Middle frontal gyrus (tissue), 1 donor: Measurements from ENCODE around the gene PBX3.

Experiments used
- DNase-seq: peaks from one replicate; pipeline ENCODE4 v3.0.0-alpha.2; 2015; ENCODE audit warnings: low spot score; ENCODE audit errors: extremely low spot score

PBX3 gene

DNA sequence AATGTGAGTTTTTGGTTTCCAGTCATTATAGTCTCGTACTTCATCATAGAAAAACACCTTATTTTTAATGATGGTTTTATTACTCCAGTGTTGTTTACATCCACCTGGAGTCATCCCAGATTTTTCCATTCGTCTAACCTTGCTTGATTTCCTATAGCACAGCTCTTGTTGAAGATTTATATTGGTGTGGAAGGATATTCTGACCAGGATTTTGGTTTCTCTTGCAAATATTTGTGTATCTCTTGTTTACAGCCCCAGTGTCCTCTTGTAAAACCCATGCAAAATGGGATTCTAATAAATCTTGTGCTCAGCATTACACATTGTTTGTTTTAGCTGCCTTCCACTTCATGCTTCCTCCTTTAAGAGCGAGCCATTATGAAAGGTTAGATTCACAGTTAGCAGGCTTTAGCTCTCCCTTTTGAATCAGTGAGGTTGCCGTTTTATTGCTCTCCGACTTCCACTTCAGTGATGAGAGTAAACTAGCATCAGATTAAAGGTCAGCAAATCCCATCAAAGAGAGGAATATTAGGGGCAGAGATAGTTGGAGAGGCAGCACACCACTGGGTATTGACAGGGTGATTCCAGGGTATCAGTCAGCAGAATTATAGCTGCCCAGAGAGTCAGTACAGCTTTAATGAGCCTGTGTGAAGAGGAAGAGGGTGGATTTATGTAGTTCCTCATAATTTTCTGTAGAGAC, 157.1 kb downstream of the PBX3 start:
- DNase-seq: no peak

DNA sequence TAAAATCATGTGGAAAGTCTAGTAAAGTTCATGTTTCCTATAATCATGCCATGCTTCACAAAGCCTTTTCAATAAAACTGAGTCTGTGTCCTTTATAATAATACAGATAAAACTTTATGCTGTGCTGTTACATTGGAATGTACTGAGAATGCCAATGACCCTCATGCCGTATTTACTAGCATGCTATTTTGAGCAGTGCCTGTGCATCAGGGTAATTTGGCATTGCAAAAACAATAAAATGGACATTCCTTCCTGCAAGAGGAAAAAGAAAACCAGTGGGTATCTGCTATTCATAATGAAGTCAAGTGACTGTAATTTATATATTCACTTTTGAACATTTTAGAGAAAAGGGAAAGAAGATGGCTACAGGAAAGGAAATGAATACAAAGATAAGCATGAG, 159.0 kb downstream of the PBX3 start:
- no peak for DNase-seq

DNA sequence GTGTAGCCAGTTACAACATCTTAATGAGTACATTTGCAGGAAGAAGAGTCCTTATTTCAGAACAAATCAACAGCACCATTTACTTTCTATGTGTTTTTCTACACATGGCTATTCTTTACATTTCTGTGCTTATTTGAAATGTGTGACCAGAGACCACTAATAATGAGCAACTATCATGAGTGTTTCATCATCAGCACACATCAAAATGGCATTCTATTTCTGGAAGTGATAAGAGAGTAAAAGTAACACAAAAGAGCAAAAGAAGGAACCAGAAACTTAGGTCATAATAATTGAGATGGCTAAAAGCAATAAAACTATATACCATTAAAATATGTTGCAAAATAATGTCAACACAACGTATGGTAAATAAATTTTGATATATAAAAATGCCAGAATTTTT, 159.7 kb downstream of the PBX3 start:
- DNase-seq: no peak

DNA sequence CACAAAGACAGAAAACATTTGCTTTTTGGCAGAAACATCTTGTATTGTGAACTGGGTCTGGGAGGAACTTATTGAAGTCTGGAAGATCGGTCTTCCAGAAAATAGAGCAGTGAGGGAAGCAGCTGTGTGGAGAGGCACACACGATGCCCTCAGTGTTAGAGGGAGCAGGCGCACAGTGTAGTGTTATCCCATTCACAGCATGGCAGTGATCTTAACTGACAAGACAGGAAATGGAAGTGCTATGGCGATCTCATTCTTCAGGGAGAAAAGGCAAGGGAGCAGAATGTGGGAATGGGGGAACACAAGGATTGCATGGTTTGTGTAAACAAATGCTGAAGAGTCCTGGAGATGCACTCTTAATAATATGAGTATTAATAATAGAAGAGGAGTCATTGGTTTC, 161.0 kb downstream of the PBX3 start:
- no peak for DNase-seq

DNA sequence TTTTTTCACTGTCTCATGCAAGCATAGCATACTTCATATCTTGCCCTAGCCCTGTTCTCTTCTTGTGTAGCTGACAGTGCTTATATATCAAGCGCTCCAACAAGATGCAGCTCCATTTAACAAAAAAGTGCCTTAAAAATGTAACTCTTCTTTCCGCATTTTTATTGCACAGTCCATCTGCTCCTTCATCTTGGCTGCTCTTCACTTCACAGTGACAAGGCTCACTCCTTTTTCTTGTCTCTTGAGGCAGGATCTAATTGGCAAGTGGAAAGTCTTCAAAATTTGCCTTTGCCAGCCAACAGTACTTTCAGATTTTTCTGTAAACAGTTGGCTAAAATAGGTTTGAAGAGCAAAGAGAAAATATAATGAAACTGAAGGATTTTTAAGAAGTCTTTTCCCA, 161.8 kb downstream of the PBX3 start:
- DNase-seq: no peak

DNA sequence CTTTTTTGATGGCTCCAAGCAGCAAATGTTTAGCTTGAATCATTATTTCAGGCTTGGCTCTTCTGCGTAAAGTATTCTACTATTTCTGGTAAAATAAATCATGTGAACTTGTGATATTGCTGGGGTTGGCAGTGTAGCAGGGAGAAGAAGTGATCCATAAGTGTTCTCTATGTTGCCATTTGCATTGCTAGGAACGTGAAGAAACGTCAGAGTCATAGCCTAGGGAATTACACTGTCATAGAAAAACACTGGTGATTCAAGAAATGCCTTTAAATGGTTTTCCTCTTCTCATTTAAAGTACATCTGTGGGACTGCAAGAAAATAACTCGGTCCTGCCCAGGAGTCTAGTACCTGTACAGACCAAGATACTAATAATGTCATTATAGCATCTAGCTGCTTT, 162.3 kb downstream of the PBX3 start:
- no peak for DNase-seq

DNA sequence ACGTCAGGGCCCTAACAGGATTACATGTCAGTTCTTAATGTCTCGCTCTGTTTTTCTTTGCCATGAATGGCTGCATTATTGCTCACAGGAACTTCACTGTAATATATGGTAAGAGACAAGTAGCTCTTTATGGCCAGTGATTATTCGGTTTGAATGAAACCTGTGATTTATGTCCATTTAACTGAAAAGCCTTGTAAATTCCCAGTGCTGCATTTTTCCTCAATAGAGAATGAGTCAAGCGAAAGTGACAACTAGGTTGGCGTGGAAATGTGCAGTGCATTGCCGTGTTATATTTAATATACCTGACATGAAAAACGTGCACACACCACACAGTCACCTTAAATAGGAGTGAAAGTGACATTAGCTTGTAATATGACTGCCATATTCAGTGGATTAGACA, 163.1 kb downstream of the PBX3 start:
- no peak for DNase-seq

DNA sequence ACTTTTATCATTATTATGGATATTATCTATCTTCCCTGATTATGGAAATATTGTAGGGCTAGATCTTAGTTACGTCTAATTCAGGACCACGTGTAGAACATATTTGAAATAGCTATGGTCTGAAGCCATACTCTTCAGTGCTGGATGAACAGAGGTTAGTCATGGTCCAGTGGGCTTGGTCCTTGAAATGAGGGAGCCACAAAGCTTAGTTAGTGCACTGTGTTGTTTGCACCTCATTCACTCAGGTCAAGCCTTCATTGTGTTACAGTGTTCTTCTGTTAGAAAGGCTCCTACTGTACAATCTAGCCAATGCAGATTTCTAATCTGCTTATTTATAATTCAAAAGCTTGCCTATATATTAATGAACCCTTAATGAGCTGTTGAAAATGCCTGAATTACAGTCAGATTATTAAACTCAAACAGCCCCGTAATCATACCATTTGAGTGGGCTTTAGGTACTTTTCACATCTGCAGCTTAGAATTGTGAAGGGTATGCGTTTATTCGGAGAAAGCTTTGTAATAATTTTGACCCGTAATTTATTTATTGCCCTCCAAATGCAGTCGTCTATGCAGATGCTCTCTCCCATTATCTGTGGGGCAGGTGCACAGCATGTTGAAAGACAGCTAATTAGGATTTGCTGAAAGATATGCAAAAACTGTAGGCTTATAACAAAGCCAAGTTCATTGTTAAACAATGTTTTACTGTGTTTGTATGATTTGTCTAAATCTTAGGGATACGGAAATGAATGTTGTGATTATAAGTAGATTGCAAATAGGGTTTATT, 164.9 kb downstream of the PBX3 start:
- DNase-seq: no peak

DNA sequence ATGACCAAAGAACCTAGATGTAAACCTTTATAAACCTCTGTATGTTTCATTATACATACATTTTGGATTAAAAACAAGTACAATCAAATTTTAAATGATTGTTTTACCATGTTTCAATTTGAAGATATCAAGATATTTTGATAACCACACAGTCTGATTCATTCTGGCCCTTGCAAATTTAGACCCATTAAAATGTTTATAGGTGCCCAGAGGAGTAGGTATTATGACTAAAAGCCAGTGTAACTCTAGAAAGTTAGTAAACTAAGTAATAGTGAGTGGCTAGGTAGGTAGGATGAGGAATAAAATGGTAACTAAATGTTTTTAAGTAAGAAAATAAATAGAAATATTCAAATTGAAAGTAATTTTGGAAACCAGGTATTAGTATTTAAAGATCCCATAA, 165.5 kb downstream of the PBX3 start:
- no peak for DNase-seq

DNA sequence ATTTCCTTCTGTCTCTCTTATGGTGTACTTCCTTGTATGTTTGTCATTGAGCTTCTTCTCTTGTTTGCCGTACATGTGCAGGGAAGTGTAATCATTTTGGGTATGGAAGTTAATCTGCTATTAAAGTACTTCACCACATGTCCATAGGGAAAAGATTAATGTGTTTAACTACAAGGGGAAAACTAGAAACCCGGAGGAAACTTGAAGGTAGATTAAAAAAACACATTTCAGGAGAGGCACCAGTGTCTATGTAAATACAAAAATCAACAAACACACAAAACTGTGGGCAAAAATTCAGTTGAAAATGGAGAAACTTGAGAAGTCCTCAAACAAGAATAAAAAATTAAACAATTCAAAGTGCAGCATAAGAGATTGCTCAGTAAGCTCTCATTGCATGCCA, 166.4 kb downstream of the PBX3 start:
- DNase-seq: no peak

DNA sequence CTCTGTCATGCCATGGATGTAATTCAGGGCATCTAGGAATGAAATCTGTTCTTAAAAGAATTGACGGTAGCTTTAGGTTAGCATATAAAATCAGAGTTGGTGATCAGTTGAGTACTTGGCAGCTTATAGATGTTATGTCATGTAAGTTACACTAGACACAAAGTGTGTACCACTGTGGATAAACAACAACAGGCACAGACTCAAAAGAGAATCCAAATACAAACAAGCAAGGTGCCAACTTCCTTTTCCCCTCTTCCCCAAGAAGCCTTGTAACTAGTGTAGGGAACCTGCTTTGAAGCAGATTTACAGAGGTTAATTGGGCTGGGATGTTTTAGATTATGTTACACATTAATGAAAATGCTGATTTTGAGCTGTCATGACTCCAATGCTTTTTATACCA, 167.2 kb downstream of the PBX3 start:
- DNase-seq: no peak

DNA sequence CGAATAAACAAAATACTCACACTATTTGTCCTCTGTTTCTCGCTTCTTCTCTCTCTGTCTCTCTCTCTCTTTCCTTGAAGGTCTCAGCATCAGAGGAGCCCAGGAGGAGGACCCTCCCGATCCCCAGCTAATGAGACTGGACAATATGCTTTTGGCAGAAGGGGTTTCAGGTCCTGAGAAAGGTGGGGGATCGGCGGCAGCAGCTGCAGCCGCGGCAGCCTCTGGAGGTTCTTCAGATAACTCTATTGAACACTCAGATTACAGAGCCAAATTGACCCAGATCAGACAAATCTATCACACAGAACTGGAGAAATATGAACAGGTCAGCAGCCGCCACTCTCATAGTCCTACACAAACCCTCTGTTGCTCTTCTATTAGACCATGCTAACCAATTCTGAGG, 168.4 kb downstream of the PBX3 start:
- no peak for DNase-seq

DNA sequence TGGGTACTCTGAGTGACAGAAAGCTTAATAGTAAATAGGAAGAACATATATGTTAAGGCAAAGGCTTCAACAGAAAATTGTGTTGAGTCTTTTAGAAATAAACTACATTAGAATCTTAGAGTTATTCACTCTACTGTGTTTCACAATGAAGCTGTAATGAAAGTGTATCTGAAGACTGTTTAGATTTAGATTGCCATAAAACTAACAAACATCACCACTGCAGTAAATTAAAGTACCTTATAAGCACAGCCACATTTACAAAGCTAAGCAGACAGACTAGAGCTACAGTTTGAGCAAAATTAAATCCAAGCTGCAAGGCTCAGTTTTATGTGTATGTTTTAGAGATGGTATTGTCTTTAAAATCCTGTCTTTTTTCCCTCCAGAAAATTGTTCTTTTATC, 172.4 kb downstream of the PBX3 start:
- DNase-seq: no peak

DNA sequence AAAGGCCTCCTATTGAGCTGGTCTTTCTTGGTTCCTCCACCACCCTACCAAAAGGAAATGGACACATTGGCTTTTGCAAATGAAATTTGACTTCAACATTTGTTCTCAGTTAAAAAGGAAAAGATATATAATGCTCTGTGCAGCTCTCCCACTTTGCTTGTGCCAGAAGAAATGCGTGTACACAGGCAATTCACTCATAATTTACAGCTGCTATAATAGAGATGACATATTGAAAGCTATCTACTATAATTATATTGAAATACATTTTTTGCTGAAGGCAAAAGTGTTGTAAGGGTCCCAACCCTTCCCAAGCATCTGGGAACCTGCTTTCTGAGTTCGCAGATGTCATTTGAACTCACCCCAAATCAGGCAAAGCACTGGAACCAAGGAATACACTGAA, 173.2 kb downstream of the PBX3 start:
- DNase-seq: no peak

DNA sequence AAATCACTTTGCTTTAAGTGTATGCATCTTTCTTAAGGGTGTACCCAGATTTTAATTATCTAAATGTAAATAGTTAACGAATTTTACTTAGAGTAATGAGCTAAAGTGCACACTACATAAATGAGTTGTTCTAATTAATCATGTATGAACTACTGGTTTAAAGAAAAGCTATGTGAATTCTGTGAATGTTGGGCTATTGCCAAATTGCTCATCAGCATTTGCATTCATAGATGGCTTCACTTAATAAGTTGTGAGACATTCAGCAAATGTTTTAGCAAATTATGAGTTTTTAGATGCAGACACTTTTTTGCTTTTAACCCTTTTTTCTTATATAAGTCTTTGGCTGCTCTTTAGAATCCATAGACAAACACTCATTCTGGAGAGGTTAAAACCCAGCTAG, 175.7 kb downstream of the PBX3 start:
- DNase-seq: no peak

DNA sequence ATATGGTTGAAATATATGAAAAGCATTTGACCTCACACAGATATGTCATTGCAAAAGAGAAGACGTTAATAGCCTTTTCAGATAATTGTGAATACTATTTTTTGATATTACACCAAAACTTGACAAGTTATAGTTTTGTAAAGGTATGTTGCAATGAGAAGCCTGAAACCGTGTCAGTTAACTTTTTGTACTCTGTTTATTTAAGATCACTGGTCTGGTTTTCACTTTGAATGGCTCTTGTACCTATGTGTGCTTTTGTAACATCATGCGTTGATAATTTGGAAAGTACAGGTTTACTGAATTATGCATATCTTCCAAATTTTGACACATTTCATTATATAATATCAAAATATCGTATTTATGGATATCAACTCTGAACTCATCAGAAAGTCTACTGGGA, 177.2 kb downstream of the PBX3 start:
- DNase-seq: no peak

DNA sequence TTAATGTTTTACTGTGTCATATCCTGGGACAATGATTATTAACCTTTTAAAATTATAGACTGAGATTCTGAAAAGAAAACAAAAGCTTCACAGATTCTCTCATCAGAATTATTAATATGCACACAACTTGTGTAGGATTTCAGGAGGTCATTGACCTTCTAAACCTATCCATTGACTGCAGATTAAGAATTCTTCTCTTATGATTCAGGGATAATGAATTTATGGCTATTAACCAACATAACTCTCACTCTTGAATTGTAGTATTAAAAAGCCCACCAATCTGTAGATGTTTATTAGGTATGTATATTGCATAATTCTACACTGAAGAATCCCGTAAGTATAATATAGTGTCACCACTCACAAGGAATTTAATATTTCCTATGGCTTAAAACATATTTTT, 179.8 kb downstream of the PBX3 start:
- no peak for DNase-seq

DNA sequence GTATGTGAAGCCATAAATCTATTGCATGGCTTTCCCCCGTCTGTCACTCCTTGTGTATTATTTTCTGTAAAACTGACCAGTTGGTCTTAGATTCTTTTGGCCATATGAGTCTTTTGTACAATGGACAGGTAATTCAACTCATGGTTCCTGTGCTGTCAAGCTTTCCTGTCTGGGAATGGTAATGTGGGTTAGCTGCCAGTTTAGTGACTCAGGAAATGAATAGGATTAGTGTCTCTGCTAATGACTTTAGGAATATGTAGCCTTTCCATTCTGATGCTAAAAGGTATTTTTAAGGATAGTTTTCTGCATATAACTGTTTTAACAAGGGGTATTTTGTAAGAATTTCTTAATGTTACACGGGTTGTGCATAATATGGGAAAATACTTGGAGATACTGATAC, 182.7 kb downstream of the PBX3 start:
- DNase-seq: no peak

DNA sequence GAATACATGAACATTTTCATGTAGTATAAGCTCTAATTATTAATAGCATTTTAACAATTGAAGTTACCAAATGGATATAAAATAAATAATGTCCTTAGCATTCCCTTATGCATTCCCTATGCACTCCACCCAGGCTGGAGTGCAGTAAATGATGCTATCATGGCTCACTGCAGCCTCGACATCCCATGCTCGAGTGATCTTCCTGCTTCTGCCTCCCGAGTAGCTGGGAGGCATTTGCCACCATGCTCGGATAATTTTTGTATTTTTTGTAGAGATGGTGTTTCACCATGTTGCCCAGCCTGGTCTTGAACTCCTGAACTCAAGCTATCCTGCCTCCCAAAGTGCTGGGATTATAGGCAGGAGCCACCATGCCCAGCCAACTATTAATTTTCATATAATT, 184.0 kb downstream of the PBX3 start:
- no peak for DNase-seq

DNA sequence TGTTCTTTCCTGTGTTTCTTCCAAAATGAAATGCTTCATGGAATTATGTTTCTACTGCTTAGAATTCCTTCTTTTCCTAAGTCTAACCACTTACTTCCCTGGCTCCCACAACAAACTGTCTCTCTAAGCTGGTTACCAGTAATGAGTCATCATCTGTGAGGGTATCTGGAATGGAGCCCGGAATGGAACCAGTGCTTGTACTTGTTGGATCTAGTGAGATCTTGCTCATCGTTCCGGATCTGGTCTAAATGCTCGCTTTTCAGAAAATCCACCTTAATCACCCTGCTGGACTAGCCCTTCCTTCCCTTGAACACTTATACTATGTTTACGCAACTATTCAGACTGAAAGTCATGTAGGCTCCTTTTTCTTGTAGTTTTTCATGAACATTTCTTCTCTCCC, 184.8 kb downstream of the PBX3 start:
- DNase-seq: no peak

DNA sequence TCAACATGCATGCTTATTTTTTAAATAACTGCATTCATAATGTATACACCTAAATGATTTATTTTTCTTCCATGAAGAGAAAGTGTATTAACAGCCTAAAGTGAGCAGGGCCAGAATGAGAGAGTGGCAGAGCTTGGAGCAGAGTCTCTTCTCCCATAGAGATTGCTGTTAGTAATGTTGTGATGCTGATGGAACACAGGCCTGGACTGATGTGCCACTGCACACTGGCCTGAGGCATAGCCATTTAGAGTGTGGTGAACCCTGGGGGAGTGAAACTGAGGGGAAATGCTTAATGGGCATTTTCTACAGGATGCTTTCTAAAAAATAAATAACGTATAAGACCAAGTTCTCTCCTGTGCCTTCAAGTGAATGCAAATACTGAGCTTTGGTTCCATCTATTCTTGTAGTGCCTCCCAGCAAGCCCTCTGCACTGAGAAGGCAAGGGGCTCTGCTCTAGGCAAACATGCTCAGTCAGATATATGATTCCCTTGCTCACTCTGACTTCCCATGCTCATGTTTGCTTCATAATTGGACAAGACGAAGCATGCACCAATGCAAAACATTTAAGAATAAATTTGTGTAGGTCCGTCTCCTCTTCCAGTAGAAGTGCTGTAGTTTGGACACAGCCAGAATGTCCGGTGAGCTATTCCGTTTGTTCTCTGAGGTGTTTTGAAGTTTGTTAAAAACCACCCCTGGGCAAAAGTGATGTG, 185.7 kb downstream of the PBX3 start:
- DNase-seq: no peak

DNA sequence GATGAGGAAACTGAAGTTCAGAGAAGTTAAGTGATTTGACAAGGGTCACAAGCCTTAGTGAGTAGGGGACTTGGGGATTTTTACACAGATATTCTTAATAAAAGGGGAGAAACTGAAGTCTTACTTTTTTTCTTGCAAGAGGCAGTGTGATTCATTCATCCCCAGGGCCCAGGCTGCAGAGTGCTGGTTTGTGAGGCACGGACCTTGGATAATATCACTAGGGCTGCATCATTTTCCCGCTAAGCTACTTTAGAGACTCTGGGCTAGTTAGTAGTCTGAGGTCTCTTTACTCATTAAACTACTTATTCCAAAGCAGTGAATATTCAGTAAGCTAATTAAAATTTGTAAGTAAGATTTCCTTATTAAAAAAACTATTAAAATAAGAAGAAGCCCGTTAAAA, 195.0 kb downstream of the PBX3 start:
- DNase-seq: no peak

DNA sequence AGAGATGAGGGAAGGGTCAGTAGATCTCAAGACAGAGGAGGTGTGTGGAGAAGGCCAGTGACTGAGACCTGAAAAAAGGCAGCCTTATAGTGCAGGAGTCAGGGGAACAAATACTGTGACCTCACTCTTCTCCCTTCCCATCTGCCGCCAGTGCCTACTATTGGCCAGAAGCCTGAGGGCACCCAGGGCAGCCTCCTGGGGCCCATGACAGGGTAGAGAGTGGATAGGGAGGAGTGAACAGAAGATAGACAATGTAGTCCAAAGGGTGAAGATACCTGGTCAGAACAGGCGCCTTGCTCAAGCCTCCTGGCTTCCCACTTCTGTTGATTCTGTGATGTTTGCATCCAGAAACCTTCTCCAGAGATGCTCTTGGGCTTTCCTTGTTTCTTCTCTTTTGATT, 196.7 kb downstream of the PBX3 start:
- no peak for DNase-seq
